Glutamatergic neuron (in vitro differentiated cells): ENCODE data around the gene HOXC9. TPM values are rescaled to one million over a fixed set of nuclear protein-coding genes. Genes with fewer than 3 reads are reported as not detected.

Experiments
- DNase-seq: peaks from one replicate; pipeline ENCODE4 v3.0.0; 2022
- H3K27ac Mint-ChIP-seq: one replicate; pipeline ENCODE4 v1.8.0; 2020; ENCODE audit warnings: mild to moderate bottlenecking, mixed read lengths, inconsistent platforms; ENCODE audit not compliant: unreplicated experiment
- H3K27me3 Mint-ChIP-seq: one replicate; pipeline ENCODE4 v1.8.0; 2020; ENCODE audit warnings: mild to moderate bottlenecking, moderate library complexity, mixed read lengths, inconsistent platforms; ENCODE audit not compliant: unreplicated experiment
- H3K36me3 Mint-ChIP-seq: one replicate; pipeline ENCODE4 v1.8.0; 2020; ENCODE audit warnings: mild to moderate bottlenecking, mixed read lengths, inconsistent platforms; ENCODE audit not compliant: unreplicated experiment
- H3K4me1 Mint-ChIP-seq: one replicate; pipeline ENCODE4 v1.8.0; 2020; ENCODE audit warnings: mild to moderate bottlenecking, low read depth, mixed read lengths, inconsistent platforms; ENCODE audit not compliant: unreplicated experiment
- H3K4me3 Mint-ChIP-seq: one replicate; pipeline ENCODE4 v1.8.0; 2020; ENCODE audit warnings: mild to moderate bottlenecking, mixed read lengths, inconsistent platforms; ENCODE audit not compliant: unreplicated experiment
- H3K9me3 Mint-ChIP-seq: one replicate; pipeline ENCODE4 v1.8.0; 2020; ENCODE audit warnings: mild to moderate bottlenecking, moderate library complexity, mixed read lengths, inconsistent platforms; ENCODE audit not compliant: unreplicated experiment
- CTCF ChIP-seq: fragments of 200-600 bp; sonication (generic); IDR thresholded peaks from one replicate; pipeline ENCODE4 v1.5.0; 2021; ENCODE audit not compliant: partially characterized antibody, unreplicated experiment
- total RNA-seq: library from RNA; stranded (reverse); fragmentation: NEBNext Ultra II Directional; extraction: Animal tissue kit (Norgen Biotek cat#: 25700); gene quantifications from one replicate; pipeline ENCODE4 v1.2.1, GENCODE V29; 2021; ENCODE audit not compliant: unreplicated experiment

HOXC9 gene
- total RNA-seq, 1 donor from 2014 or later = not detected

GRCh38 chr12:53955036-53955775 lies 44.8 kb upstream of the HOXC9 start:
- Mint-ChIP-seq H3K4me1 (no peaks in the 10 kb centered on the region), H3K27me3 (peaks cover 52% of the 10 kb centered on the region), H3K27ac (no peak overlapping the region), H3K36me3 (peaks cover under 1% of the 10 kb centered on the region), H3K4me3 (no peak overlapping the region), H3K9me3 (peaks cover 3% of the 10 kb centered on the region)
- DNase-seq = no peak
- TF ChIP-seq CTCF = no peak

DNA sequence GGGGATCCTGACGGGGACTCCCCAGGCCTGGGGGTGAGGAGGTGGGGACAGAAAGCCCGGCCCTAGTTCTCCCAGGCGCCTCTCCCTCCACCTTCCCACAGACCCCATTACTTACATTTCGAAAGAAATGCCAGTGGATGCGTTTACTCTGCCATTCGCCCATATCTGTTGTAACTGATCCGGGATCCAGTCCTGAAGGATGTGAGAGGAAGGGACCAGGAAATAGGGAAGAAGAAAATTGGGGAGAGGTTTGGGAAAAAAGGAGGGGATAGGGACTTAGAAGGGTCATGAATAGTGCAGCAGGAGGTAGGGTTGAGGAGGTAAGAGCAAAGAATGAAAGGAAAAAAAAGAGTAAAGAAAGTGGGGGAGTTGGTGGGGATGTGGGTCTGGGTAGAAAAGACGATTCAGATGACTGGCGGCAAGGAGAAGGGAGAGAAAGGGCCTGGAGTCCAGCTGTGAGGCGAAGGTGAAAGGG lies 44.1 kb upstream of the HOXC9 start:
- H3K4me3 Mint-ChIP-seq = no peak overlapping the region

GRCh38 chr12:53956251-53956887 lies 43.6 kb upstream of the HOXC9 start:
- no peak for TF ChIP-seq CTCF
- peaks cover 4% of the 10 kb centered on the region for H3K36me3 Mint-ChIP-seq
- peaks cover 49% of the 10 kb centered on the region for H3K27me3 Mint-ChIP-seq
- H3K9me3 Mint-ChIP-seq = peaks cover 3% of the 10 kb centered on the region
- no peak for DNase-seq
- H3K27ac Mint-ChIP-seq = no peak overlapping the region
- no peaks in the 10 kb centered on the region for H3K4me1 Mint-ChIP-seq
- H3K4me3 Mint-ChIP-seq = no peak overlapping the region

More for the DNA sequence above, 44.1 kb upstream of the HOXC9 start:
- DNase-seq = no peak
- Mint-ChIP-seq H3K4me1 (no peaks in the 10 kb centered on the region), H3K27me3 (peaks cover 51% of the 10 kb centered on the region), H3K36me3 (peaks cover 4% of the 10 kb centered on the region), H3K9me3 (peaks cover 3% of the 10 kb centered on the region), H3K27ac (no peak overlapping the region)
- no peak for TF ChIP-seq CTCF

DNA sequence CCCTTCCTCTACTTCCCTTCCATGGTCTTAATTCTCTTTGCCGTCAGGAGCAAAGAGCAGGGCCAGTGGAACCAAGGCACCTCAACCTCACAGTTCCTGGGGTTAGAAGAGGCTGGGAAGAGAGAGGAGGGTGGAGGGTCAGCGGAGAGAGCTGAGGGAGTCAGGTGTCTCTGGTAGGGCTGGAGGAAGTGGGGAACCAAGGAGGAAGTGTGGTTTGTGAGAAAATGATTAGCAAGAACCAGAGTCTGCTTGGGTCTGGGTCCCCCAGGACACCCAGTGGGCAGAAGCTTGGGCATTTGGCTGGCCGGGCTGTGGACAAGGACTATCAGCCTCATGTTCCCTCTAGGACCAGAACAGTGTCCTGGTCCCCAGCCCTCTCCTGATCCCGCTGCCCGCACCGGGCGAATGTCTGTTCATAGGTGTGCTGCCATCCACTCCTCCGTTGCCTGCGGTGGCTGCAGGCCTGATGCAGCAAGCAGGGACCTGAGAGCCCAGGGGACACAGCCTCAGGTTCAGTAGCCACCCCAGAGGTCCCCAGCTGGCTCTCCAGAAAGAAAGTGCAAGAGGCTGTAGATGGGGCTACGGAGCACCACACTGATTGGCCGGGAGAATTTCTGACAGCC lies 42.9 kb upstream of the HOXC9 start:
- Mint-ChIP-seq H3K4me1 (no peaks in the 10 kb centered on the region), H3K9me3 (peaks cover 3% of the 10 kb centered on the region), H3K27me3 (peaks cover 53% of the 10 kb centered on the region), H3K27ac (no peak overlapping the region), H3K36me3 (peaks cover 4% of the 10 kb centered on the region), H3K4me3 (no peak overlapping the region)
- no peak for TF ChIP-seq CTCF
- no peak for DNase-seq

DNA sequence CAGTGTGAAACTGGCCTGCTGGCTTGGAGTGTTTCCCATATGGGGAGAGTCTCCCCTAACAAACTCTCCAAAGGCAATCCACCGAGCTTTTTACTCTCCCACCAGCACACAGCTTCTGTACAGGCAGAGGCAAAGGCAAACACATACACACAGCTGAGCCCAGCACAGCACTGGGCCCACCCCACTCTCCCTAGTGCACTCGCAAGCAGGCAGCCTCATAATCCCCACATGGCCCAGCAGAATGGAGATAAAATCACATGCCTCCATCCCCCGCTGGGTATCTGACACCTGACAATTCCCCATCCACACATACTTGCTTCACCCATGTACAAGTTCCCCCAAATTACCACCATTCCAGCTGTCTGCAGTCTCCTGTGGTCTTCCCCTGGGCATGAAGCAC lies 41.8 kb upstream of the HOXC9 start:
- no peak for DNase-seq
- Mint-ChIP-seq H3K36me3 (peaks cover 4% of the 10 kb centered on the region), H3K4me1 (no peaks in the 10 kb centered on the region), H3K9me3 (peaks cover 3% of the 10 kb centered on the region), H3K27me3 (peaks cover 48% of the 10 kb centered on the region), H3K4me3 (no peak overlapping the region), H3K27ac (no peak overlapping the region)
- no peak for TF ChIP-seq CTCF
